GM10248 (cell line): ENCODE data around the gene SHC1.
A peak's percentile ranks its signal among the peaks of the same experiment; 100 is the strongest.

Experiments used
- CTCF ChIA-PET: fragments of 300-600 bp; sonication (Branson Sonifier 250); formaldehyde crosslinking; extraction: SDS; loops from one replicate; lab custom pipeline; 2021; ENCODE audit warnings: antibody characterized with exemption; lab: Yijun Ruan, JAX
- POLR2A ChIA-PET: fragments of 350-650 bp; sonication (Branson Sonifier 250); formaldehyde crosslinking; extraction: SDS; loops from one replicate; lab custom pipeline; 2020; ENCODE audit warnings: antibody characterized with exemption; lab: Yijun Ruan, JAX
- DNase-seq: peaks from one replicate; pipeline ENCODE4 v3.0.0; 2012; ENCODE audit errors: extremely low spot score
- TF ChIP-seq, protein P1 (sequence below): IDR thresholded peaks from 2 replicates; pipeline ENCODE4 v1.5.1; 2012; ENCODE audit warnings: mild to moderate bottlenecking, low read depth; ENCODE audit errors: extremely low read depth, missing control alignments, control extremely low read depth

The SHC1 gene

DNA sequence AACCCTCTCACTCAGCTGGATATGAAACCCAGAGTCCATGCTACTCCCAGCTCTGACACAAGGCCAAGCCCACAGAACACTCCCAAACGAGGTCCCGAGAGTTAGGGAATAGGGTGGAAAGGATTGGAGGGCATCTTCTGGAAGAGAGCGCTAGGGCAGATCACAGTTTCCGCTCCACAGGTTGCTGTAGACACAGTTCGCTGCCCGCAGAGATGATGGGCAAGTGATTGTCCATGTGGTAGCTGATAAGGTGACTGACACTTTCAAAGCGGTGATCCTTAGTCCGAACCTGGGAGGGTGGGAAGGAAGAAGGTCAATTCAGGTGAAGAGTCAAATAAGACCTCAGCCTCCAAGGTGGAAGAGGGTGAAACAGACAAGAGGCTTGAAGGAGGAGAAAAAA is 6.9 kb downstream of the SHC1 start:
- TF ChIP-seq, protein P1, sequence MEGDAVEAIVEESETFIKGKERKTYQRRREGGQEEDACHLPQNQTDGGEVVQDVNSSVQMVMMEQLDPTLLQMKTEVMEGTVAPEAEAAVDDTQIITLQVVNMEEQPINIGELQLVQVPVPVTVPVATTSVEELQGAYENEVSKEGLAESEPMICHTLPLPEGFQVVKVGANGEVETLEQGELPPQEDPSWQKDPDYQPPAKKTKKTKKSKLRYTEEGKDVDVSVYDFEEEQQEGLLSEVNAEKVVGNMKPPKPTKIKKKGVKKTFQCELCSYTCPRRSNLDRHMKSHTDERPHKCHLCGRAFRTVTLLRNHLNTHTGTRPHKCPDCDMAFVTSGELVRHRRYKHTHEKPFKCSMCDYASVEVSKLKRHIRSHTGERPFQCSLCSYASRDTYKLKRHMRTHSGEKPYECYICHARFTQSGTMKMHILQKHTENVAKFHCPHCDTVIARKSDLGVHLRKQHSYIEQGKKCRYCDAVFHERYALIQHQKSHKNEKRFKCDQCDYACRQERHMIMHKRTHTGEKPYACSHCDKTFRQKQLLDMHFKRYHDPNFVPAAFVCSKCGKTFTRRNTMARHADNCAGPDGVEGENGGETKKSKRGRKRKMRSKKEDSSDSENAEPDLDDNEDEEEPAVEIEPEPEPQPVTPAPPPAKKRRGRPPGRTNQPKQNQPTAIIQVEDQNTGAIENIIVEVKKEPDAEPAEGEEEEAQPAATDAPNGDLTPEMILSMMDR, result no peak
- CTCF ChIA-PET, result interaction anchor here (4.7 kb wide), 1 partner anchor 8 kb away, joined by 51 read pairs; the partner anchor contains the start of gene SHC1
- no peak for DNase-seq
- POLR2A ChIA-PET, result no interaction called here

- DNase-seq, result no peak
- ChIA-PET CTCF (interaction anchor here (0.7 to 4.7 kb wide), 4 partner anchors 9 to 335 kb away, joined by 3 to 51 read pairs (median 10); partner anchors contain the start of gene SHC1), POLR2A (no interaction called here)
- TF ChIP-seq, protein P1, result no peak
Observed at GRCh38 chr1:154962795-154963330, 7.7 kb downstream of the SHC1 start.

DNA sequence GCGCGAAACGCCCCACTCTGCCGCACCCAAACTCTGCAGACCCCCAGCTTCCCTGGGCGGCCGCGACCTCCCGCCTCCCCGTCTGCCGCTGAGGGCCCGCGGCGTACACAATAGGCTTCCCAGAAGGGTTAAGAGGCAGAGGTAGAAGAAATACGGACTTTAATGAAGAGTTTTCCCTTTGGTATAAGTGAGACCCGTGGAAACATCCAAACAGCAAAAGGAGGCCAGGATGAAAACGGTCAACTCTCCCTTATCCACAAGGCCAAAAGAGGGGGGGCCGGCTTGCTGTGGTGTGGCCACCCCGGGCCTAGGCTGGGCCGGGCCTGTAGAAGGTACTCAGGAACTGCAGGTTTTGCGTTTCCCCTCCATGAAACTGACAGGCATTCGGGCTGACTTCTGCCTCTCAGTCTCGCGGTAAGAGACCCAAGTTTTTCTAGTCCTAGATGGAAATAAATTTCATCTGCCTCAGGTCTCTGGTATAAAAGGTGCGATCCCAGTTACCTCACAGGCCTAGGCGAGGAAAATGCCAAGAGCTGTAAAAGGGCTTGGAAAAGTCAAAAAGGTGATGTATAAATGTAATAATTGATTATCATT is 8.3 kb downstream of the SHC1 start:
- POLR2A ChIA-PET, result interaction anchor here (0.8 kb wide), 1 partner anchor 26 kb away, joined by 3 read pairs; the partner anchor contains the start of gene PMVK
- TF ChIP-seq, protein P1, result no peak
- DNase-seq, result peak; percentile 40
- CTCF ChIA-PET, result interaction anchor here (0.7 to 4.7 kb wide), 11 partner anchors 9 to 335 kb away, joined by 3 to 51 read pairs (median 5); partner anchors contain the start of genes EFNA4, PMVK and SHC1

DNA sequence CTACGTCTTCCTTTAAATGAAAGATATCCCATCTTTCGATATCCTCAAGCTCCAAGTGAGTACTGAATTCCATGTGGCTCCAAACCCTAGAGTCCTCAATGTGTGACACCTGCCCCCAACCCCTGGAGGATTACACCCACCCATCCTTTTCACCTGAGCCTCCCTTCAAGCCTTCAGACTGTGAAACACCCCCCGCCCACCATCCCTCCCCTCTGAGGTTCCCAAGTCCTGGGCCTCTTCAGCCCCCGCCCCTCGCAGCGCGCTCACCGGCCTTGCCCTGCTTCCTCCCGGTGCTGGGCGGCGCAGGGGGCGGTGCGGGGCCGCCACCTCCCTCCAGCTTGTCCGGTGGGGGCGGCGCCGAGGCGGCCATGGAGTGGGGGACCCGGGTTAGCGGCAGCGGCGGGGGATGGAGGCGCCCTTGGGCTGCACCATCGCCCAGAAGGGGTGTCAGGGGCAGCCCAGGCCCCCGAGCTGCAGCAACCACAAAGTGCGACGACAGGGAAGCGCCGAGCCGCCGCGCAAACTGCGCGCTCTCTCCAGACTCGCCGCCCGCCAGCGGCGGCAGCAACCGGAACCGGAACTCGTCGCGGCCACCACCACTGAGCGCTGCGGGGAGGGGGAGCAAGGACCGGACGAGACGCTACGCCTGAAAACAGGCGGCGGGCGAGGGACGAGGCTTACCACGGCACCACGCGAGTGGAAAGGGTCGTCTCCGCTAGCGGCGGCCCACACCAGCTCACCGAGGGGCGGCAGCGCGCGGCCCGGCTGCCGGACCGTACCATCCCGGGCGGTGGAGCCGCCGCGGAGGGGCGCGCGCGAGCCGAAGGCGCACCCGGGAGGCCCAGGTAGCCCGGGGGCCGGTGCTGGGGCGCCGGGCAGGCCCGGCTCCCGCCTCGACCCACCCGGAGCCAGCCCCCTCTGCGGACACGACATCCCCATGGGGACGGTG is 9.1 kb downstream of the SHC1 start, which contains the start of gene PYGO2:
PYGO2 (minus strand) TSS at position 576 of the 949 bp plus-strand sequence; CDS start at position 370, 206 bp downstream.
- CTCF ChIA-PET, result interaction anchor here (0.7 to 4.7 kb wide), 23 partner anchors 10 to 402 kb away, joined by 3 to 51 read pairs (median 4); partner anchors contain the start of genes EFNA4, PMVK and SHC1
- DNase-seq, result peak; percentile 88
- TF ChIP-seq, protein P1, result peak; percentile 76
- POLR2A ChIA-PET, result interaction anchor here (0.8 to 1.0 kb wide), 3 partner anchors 9 to 25 kb away, joined by 3 to 4 read pairs (median 3); partner anchors contain the start of genes PMVK and SHC1

DNA sequence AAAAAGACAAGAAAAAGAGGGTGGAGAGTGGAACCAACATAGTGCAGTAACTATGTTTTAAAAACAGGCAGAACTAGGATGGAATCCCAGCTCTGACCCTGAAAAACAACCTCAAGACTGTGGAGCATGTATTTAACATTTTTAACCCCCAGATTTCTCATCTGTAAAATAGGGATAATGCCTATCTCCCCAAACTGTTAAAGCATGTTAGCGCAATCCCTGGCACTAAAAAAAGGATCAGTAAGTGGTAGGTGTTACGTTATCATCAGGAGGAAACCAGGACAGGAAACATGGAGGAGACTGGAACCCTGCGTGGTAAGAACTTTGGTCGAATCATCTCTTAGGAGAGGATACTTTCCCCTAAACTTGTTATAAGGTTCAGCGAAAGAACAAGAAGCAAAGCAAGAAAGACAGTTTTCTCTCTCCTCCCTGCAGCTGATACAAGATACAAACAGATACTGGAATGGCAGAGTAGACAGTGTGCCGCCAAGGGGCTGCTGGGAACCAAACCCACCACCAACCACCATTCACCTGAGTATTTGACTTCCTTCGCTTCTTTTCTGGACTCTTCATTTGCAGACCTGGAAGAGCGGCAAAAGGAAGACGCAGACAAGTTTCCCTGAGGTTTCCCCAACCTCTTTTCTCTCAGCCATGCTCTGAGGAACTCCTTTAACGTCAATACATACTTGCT is 10.0 kb downstream of the SHC1 start:
- TF ChIP-seq, protein P1, result no peak
- ChIA-PET CTCF (interaction anchor here (0.7 to 4.7 kb wide), 22 partner anchors 10 to 401 kb away, joined by 3 to 51 read pairs (median 4); partner anchors contain the start of genes EFNA4, PMVK and SHC1), POLR2A (interaction anchor here (0.9 to 1.0 kb wide), 2 partner anchors 10 to 12 kb away, joined by 3 to 4 read pairs; partner anchors contain the start of gene SHC1)
- DNase-seq, result no peak
